ENCODE data around the gene EIF3F. TPM values are rescaled to one million over a fixed set of nuclear protein-coding genes. Genes with fewer than 3 reads are reported as not detected.

Gene EIF3F
- total and polyA plus RNA-seq, 10 of the 15 experiments (the other 5 are each of a cell fraction or from before 2014, with no cell fraction given) = 81.3 to 461 (median 213) TPM

DNA sequence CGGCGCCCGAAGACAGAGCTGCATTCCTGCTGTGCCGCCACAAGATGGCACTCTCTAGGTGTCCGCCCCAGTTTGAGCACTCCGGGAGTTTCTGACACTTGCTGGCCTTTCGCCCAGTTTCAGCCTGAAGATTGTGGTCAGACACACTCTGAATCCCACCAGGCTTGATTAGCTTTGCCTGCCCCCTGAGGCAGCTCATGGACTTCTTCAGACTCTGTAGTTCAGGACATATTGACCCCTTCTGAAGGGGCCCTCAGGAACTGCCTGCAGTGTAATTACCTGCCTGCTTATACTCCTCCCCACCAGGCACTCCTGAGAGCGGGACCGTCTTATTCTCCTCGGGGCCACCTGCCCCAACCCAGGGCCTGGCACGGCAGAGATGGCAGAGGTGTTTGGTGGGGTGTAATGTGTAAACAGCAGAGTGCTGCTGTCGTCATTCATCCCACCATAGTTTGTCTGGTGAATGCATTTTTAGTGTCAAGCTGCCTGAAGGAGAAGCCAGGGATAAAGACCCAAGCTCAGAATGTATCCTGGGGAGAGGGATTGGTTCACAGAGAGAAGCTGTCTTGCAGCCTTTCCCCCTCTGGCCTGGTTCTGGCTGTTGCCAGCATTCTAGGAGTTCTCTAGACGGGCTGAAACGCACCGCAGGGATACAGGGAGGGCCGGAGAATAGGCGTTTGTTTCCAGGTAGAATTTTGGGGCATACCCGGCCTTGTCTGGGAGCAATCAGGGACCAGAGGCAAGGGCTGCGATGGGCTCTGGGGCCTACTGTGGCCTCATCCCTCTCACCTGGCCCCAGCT is 46.4 kb downstream of the EIF3F start (continued):
- TF ChIP-seq ETV6 (conservative IDR thresholded peaks at IDR 0.05 in 1 of 2, IDR thresholded peaks at IDR 0.05 in 1 of 2; ENCODE audit: borderline replicate concordance in 1 of 2, low read depth in 1 of 2) (no peak), BCL11A (IDR thresholded peaks at IDR 0.05; ENCODE audit: low read depth, low read length) (no peak), HDAC2 (IDR thresholded peaks at IDR 0.05) (no peak), SMC3 (IDR thresholded peaks at IDR 0.05; ENCODE audit: borderline replicate concordance, low read length) (peak; percentile 92), WRNIP1 (IDR thresholded peaks at IDR 0.05; ENCODE audit: borderline replicate concordance, low read depth, low read length) (no peak), PBX3 (IDR thresholded peaks at IDR 0.05; ENCODE audit: insufficient replicate concordance, low read depth, low read length) (no peak), EZH2 (IDR thresholded peaks at IDR 0.05; ENCODE audit: borderline replicate concordance, control insufficient read depth, low read depth, low read length) (no peak), CEBPB (IDR thresholded peaks at IDR 0.05; ENCODE audit: borderline replicate concordance in 1 of 2, low read depth in 2 of 2, low read length in 2 of 2) (no peak)

DNA sequence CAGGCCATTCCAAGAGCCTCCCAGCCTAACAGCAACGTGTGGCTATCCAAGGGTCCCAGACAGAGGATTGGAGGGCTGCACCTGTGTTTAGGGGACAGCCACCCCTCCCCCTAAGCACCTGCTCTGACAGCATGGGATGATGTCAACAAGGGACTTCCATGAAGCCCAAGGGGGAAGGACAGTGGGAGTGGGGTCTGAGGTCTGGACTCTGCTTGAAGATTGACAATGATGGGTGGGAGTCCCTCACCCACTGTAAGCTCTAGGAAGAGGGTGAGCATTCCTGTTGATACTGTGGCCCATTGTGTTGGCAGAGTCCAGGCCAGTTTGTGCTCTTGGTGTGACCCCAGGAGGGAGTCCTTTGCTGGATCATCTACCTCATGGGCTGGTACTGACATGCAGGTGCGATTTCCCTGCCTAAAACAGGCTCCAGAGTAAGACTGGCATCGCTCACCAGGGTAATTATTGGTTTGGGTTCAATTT is 47.0 kb downstream of the EIF3F start:
- ATAC-seq (no peak), DNase-seq (ENCODE audit: low read depth, low spot score) (no peak), FAIRE-seq (no peak)
- Histone ChIP-seq H3K4me2 (ENCODE audit: control insufficient read depth, insufficient read depth) (no peak overlapping the region), H2AFZ (ENCODE audit: control insufficient read depth, low read depth, low read length) (no peak overlapping the region), H3K9me3 (replicated peaks; ENCODE audit: control insufficient read depth, insufficient read depth, low read length) (no peaks in the 10 kb centered on the region), H3K27ac (ENCODE audit: control insufficient read depth, insufficient read depth) (no peak overlapping the region), H3K79me2 (ENCODE audit: control insufficient read depth, insufficient read depth, low read length) (no peaks in the 10 kb centered on the region), H4K20me1 (ENCODE audit: control insufficient read depth, insufficient read depth) (no peaks in the 10 kb centered on the region), H3K4me1 (ENCODE audit: control insufficient read depth, insufficient read depth, low read length) (no peaks in the 10 kb centered on the region), H3K9ac (ENCODE audit: control insufficient read depth, insufficient read depth, low read length) (no peak overlapping the region), H3K27me3 (replicated peaks in 1 of 2; ENCODE audit: control insufficient read depth in 2 of 2, insufficient read depth in 2 of 2, low read length in 1 of 2) (no peaks in the 10 kb centered on the region; a peak in 1 of 4 replicates), H3K4me3 (no peak overlapping the region), H3K36me3 (ENCODE audit: control insufficient read depth in 2 of 2, insufficient read depth in 2 of 2, low read length in 1 of 2) (no peaks in the 10 kb centered on the region)
- in situ Hi-C loops (cut with MboI) (no loop called here), intact Hi-C loops (cut with micrococcal nuclease; ENCODE audit: unreplicated experiment) (loop anchor here (10.0 kb wide), 1 partner anchor 171 kb away; no protein-coding TSS in a partner anchor)
- ChIA-PET POLR2A (no interaction called here), SMC1A (ENCODE audit: uncharacterized antibody, unreplicated experiment) (interaction anchor here (1.2 to 2.7 kb wide), 6 partner anchors 23 to 167 kb away, joined by 3 to 21 read pairs (median 8); no protein-coding TSS in a partner anchor), RAD21 (ENCODE audit: unreplicated experiment) (interaction anchor here (0.8 to 4.1 kb wide), 8 partner anchors 23 to 65 kb away, joined by 3 to 30 read pairs (median 4); partner anchors contain the start of gene EIF3F), CTCF (interaction anchor here (0.9 to 3.6 kb wide), 20 partner anchors 13 to 104 kb away, joined by 3 to 77 read pairs (median 7); partner anchors contain the start of gene EIF3F)
- BruUV-seq (replicated peaks) = no TSS peak
- WGBS (ENCODE audit: insufficient coverage, insufficient replicate concordance, low lambda C conversion rate, missing lambda C conversion rate) = 0% methylated on average over 2 of the region's 3 CpGs
- TF ChIP-seq ETV6 (conservative IDR thresholded peaks at IDR 0.05 in 1 of 2, IDR thresholded peaks at IDR 0.05 in 1 of 2; ENCODE audit: borderline replicate concordance in 1 of 2, low read depth in 1 of 2) = no peak
- TF ChIP-seq, protein P1, sequence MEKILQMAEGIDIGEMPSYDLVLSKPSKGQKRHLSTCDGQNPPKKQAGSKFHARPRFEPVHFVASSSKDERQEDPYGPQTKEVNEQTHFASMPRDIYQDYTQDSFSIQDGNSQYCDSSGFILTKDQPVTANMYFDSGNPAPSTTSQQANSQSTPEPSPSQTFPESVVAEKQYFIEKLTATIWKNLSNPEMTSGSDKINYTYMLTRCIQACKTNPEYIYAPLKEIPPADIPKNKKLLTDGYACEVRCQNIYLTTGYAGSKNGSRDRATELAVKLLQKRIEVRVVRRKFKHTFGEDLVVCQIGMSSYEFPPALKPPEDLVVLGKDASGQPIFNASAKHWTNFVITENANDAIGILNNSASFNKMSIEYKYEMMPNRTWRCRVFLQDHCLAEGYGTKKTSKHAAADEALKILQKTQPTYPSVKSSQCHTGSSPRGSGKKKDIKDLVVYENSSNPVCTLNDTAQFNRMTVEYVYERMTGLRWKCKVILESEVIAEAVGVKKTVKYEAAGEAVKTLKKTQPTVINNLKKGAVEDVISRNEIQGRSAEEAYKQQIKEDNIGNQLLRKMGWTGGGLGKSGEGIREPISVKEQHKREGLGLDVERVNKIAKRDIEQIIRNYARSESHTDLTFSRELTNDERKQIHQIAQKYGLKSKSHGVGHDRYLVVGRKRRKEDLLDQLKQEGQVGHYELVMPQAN (conservative IDR thresholded peaks at IDR 0.05) = no peak
- no peak for TF ChIP-seq RCOR1 (conservative IDR thresholded peaks at IDR 0.05; ENCODE audit: low read depth, low read length)
- no peak for TF ChIP-seq YBX1 (IDR thresholded peaks at IDR 0.05)
- no peak for TF ChIP-seq ZNF384 (IDR thresholded peaks at IDR 0.05; ENCODE audit: borderline replicate concordance, low read depth, low read length)
- TF ChIP-seq RELA (IDR thresholded peaks at IDR 0.05; ENCODE audit: borderline replicate concordance, partially characterized antibody) = no peak
- TF ChIP-seq CEBPZ (IDR thresholded peaks at IDR 0.05; ENCODE audit: low read depth, low read length) = no peak
